ENCODE data around the gene ZSCAN20. TPM values are rescaled to one million over a fixed set of nuclear protein-coding genes. Genes with fewer than 3 reads are reported as not detected.

ZSCAN20 gene
- 11.4 and 14.8 TPM in 2 replicates for total RNA-seq (ENCODE audit: low replicate concordance)

DNA sequence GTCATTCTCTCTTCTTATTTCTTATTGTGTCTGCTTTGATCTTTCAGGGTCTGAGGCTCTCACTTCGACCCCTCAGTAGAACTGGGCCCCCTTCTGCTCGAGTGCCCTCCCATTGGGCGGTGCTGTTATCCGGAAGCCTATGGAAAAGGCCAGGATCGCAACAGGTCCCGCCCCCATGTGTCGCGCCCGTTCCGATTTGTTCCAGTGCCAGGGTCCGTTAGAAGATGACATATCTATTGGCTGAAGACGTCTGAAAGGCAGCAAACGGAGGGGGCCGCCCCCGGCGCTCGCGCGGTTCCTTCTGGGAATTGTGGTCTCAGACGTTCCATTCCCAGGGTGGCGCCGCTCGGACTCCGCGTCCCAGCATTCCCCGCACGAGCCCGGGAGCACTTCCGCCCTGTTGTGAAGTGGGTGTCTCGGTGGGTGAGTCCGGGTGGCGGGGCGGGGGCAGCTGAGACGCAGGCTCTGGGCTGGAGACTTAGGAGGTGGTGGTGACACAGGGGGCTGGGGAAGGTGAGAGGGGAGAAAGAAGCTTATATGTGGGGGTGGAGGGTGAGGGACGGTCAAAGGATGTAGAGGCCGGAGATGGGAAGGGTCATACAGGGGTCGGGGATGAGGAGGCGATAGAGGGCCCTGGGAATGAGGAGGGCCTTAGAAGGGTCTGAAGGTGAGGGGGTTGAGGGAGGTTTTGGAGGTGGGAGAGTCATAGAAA, at the start of gene ZSCAN20:
Gene ZSCAN20, plus strand, starts transcription at position 377 of the 712 bp plus-strand sequence. CDS start 6,644 bp downstream, outside the sequence.
- no peaks in the 10 kb centered on the region for H3K9me3 ChIP-seq (ENCODE audit: low read depth)
- Mint-ChIP-seq H3K4me1 (peaks cover 33% of the 10 kb centered on the region), H3K36me3 (no peaks in the 10 kb centered on the region), H3K9me3 (no peaks in the 10 kb centered on the region), H3K4me3 (peak within 1 kb of the TSS; percentile 91), H3K27ac (peak within 1 kb of the TSS; percentile 93), H3K27me3 (ENCODE audit: insufficient read depth, low read depth) (no peaks in the 10 kb centered on the region)
- peak; percentile 97 for DNase-seq (ENCODE audit: low spot score)
- no peak within 1 kb of the TSS for H3K9ac ChIP-seq
- H3F3A ChIP-seq (ENCODE audit: low read depth): peaks cover 4% of the 10 kb centered on the region
- no peaks in the 10 kb centered on the region for H3K36me3 ChIP-seq
- H3K4me2 ChIP-seq: peak within 1 kb of the TSS; percentile 82
- H3K4me1 ChIP-seq: peaks cover 20% of the 10 kb centered on the region
- H4K20me1 ChIP-seq (ENCODE audit: low read depth): no peaks in the 10 kb centered on the region
- no peak within 1 kb of the TSS for H3K27ac ChIP-seq
- TF ChIP-seq CTCF (IDR thresholded peaks at IDR 0.05) (peak; percentile 4), EZH2 (IDR thresholded peaks at IDR 0.05) (no peak), EZH2phosphoT487 (IDR thresholded peaks at IDR 0.05) (no peak)
- no peaks in the 10 kb centered on the region for H3K27me3 ChIP-seq
- H3K4me3 ChIP-seq: peak within 1 kb of the TSS; percentile 65
- H2AFZ ChIP-seq (replicated peaks): peak within 1 kb of the TSS; percentile 95
- peaks cover 10% of the 10 kb centered on the region for H3K79me2 ChIP-seq (ENCODE audit: low read depth)

- Mint-ChIP-seq H3K36me3 (peaks cover 2% of the 10 kb centered on the region), H3K27me3 (ENCODE audit: insufficient read depth, low read depth) (no peaks in the 10 kb centered on the region), H3K4me1 (peaks cover 4% of the 10 kb centered on the region), H3K27ac (peak overlapping the region; percentile 4), H3K9me3 (peaks cover 9% of the 10 kb centered on the region), H3K4me3 (no peak overlapping the region)
- Histone ChIP-seq H3K27ac (no peak overlapping the region), H2AFZ (replicated peaks) (no peak overlapping the region), H4K20me1 (ENCODE audit: low read depth) (peaks cover 4% of the 10 kb centered on the region), H3K9me3 (ENCODE audit: low read depth) (no peaks in the 10 kb centered on the region), H3K4me2 (peak overlapping the region; percentile 53), H3K27me3 (peaks cover 15% of the 10 kb centered on the region), H3K79me2 (ENCODE audit: low read depth) (no peaks in the 10 kb centered on the region), H3F3A (ENCODE audit: low read depth) (peaks cover 11% of the 10 kb centered on the region), H3K36me3 (no peaks in the 10 kb centered on the region), H3K4me1 (peaks cover 18% of the 10 kb centered on the region), H3K9ac (no peak overlapping the region), H3K4me3 (no peak overlapping the region)
- TF ChIP-seq EZH2phosphoT487 (IDR thresholded peaks at IDR 0.05): no peak
- peak; percentile 12 for DNase-seq (ENCODE audit: low spot score)
These were observed 48.2 kb upstream of the ZSCAN20 start for GRCh38 chr1:33424205-33424604.

- Histone ChIP-seq H3K9me3 (ENCODE audit: low read depth) (no peaks in the 10 kb centered on the region), H3K27ac (no peak overlapping the region), H3K4me1 (peaks cover 22% of the 10 kb centered on the region), H3K4me2 (peak overlapping the region; percentile 53), H3K9ac (no peak overlapping the region), H3K79me2 (ENCODE audit: low read depth) (no peaks in the 10 kb centered on the region), H2AFZ (replicated peaks) (no peak overlapping the region), H3K36me3 (no peaks in the 10 kb centered on the region), H4K20me1 (ENCODE audit: low read depth) (peaks cover 8% of the 10 kb centered on the region), H3F3A (ENCODE audit: low read depth) (peaks cover 15% of the 10 kb centered on the region), H3K27me3 (peaks cover 19% of the 10 kb centered on the region), H3K4me3 (no peak overlapping the region)
- Mint-ChIP-seq H3K4me3 (no peak overlapping the region), H3K27me3 (ENCODE audit: insufficient read depth, low read depth) (no peaks in the 10 kb centered on the region), H3K4me1 (peaks cover 4% of the 10 kb centered on the region), H3K27ac (no peak overlapping the region), H3K9me3 (peaks cover 5% of the 10 kb centered on the region), H3K36me3 (peaks cover 2% of the 10 kb centered on the region)
- DNase-seq (ENCODE audit: low spot score): no peak
- TF ChIP-seq EZH2 (IDR thresholded peaks at IDR 0.05) (no peak), CTCF (IDR thresholded peaks at IDR 0.05) (no peak)
These were observed 47.8 kb upstream of the ZSCAN20 start for GRCh38 chr1:33424610-33425009.

DNA sequence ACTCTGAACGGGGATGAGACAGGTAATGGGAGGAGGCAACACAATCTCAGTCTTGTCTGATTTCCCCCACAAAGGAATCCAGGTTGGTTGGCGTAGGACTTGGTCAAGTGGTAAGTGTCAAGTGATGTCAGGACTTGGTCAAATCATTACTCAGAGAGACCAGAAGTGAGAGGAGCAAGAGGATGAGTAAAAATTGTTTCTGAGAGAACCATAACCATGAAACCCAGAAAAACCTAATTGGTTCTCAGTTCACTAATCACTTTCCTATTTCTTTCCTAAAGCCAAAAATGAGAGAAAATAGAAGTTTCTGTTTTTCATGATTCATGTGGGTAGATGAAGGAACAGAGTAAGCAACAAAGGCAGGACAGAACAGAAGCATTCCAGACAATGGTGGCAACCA, 46.5 kb upstream of the ZSCAN20 start:
- no peak for TF ChIP-seq EZH2 (IDR thresholded peaks at IDR 0.05)
- no peak for TF ChIP-seq EZH2phosphoT487 (IDR thresholded peaks at IDR 0.05)
- no peak for TF ChIP-seq CTCF (IDR thresholded peaks at IDR 0.05)
- Histone ChIP-seq H3K4me3 (no peak overlapping the region), H3F3A (ENCODE audit: low read depth) (peaks cover 22% of the 10 kb centered on the region), H3K4me2 (no peak overlapping the region), H3K9me3 (ENCODE audit: low read depth) (no peaks in the 10 kb centered on the region), H3K27ac (no peak overlapping the region), H3K36me3 (no peaks in the 10 kb centered on the region), H3K79me2 (ENCODE audit: low read depth) (no peaks in the 10 kb centered on the region), H3K27me3 (peaks cover 28% of the 10 kb centered on the region), H4K20me1 (ENCODE audit: low read depth) (peaks cover 12% of the 10 kb centered on the region), H3K9ac (no peak overlapping the region), H3K4me1 (peaks cover 30% of the 10 kb centered on the region), H2AFZ (replicated peaks) (no peak overlapping the region)
- peaks cover 4% of the 10 kb centered on the region for H3K4me1 Mint-ChIP-seq
- peaks cover 2% of the 10 kb centered on the region for H3K9me3 Mint-ChIP-seq
- no peak for DNase-seq (ENCODE audit: low spot score)
- H3K36me3 Mint-ChIP-seq: peaks cover 2% of the 10 kb centered on the region
- no peaks in the 10 kb centered on the region for H3K27me3 Mint-ChIP-seq (ENCODE audit: insufficient read depth, low read depth)
- H3K27ac Mint-ChIP-seq: no peak overlapping the region
- no peak overlapping the region for H3K4me3 Mint-ChIP-seq
